ENCODE measurements around the gene ABCD1. TPM values are rescaled to one million over a fixed set of nuclear protein-coding genes. Genes with fewer than 3 reads are reported as not detected.

ABCD1 gene
- total RNA-seq, 2 experiments from 2014 or later, result 8.6 to 9.2 TPM

- H3K36me3 Mint-ChIP-seq (ENCODE audit: low read depth), result no peaks in the 10 kb centered on the region
- intact Hi-C loops (cut with DNase I, micrococcal nuclease), result loop anchor here in 1 of 2 experiments (5.0 to 10.0 kb wide), 2 partner anchors 66 to 264 kb away; no protein-coding TSS in a partner anchor
- Histone ChIP-seq H3K4me1 (ENCODE audit: insufficient read depth, low read length) (peaks cover 6% of the 10 kb centered on the region), H3K27me3 (ENCODE audit: control insufficient read depth in 1 of 2, insufficient read depth in 2 of 2, low read length in 2 of 2) (peaks cover 0 to 3% of the 10 kb centered on the region in 2 experiments), H3K4me3 (ENCODE audit: low read length) (no peak overlapping the region), H3K9me3 (ENCODE audit: control insufficient read depth in 1 of 2, insufficient read depth in 1 of 2, low read length in 2 of 2) (no peaks in the 10 kb centered on the region), H3K27ac (ENCODE audit: low read depth in 1 of 2, low read length in 2 of 2) (no peak overlapping the region), H3K36me3 (ENCODE audit: insufficient read depth, low read length) (no peaks in the 10 kb centered on the region)
- ATAC-seq (ENCODE audit: poor library complexity) (no peak), DNase-seq (no peak)
- no peaks in the 10 kb centered on the region for H3K9me3 Mint-ChIP-seq
- ChIA-PET CTCF (no interaction called here), POLR2A (no interaction called here)
- peaks cover 7% of the 10 kb centered on the region for H3K27me3 Mint-ChIP-seq
- H3K4me1 Mint-ChIP-seq (ENCODE audit: low read depth), result no peaks in the 10 kb centered on the region
- no peak overlapping the region for H3K27ac Mint-ChIP-seq
- H3K4me3 Mint-ChIP-seq, result no peak overlapping the region
- TF ChIP-seq, protein P1, sequence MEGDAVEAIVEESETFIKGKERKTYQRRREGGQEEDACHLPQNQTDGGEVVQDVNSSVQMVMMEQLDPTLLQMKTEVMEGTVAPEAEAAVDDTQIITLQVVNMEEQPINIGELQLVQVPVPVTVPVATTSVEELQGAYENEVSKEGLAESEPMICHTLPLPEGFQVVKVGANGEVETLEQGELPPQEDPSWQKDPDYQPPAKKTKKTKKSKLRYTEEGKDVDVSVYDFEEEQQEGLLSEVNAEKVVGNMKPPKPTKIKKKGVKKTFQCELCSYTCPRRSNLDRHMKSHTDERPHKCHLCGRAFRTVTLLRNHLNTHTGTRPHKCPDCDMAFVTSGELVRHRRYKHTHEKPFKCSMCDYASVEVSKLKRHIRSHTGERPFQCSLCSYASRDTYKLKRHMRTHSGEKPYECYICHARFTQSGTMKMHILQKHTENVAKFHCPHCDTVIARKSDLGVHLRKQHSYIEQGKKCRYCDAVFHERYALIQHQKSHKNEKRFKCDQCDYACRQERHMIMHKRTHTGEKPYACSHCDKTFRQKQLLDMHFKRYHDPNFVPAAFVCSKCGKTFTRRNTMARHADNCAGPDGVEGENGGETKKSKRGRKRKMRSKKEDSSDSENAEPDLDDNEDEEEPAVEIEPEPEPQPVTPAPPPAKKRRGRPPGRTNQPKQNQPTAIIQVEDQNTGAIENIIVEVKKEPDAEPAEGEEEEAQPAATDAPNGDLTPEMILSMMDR (IDR thresholded peaks at IDR 0.05), result no peak
These were observed 36.1 kb upstream of the ABCD1 start for GRCh38 chrX:153688506-153688905.

DNA sequence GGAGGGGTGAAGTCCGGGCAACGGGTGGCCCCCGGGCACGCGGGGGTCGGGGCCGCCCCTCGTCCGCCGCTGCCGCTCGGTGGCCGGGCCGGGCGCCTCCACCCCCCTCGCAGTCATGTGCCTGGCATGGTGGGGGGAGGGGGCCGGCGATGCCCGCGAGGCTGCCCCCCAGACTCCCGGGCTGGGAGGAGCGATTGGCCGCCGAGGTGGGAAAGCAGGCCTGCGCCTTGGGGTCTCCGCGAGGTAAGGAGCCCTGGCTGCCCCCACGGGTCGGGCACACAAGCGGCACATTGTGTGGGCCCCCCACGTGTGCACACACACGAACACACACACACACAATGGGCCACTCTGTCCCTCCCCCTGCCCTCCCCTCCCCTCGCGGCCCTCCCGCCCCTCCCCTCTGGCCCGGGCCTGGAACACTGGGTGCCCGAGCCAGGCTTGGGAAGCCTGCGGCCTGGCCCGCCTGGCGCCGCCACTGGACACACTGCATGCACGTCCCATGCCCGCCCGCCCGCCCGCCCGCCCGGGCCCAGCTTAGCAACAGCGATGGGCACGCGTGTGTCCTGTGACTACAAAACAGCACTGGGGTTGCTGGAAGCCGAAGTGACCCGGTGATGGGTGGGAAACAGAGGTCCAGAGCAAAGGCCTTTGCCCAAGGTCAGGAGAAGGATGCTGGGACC is 35.6 kb upstream of the ABCD1 start:
- Mint-ChIP-seq H3K27me3 (peaks cover 7% of the 10 kb centered on the region), H3K27ac (no peak overlapping the region), H3K4me1 (ENCODE audit: low read depth) (no peaks in the 10 kb centered on the region), H3K9me3 (no peaks in the 10 kb centered on the region), H3K4me3 (no peak overlapping the region), H3K36me3 (ENCODE audit: low read depth) (no peaks in the 10 kb centered on the region)
- Histone ChIP-seq H3K27me3 (ENCODE audit: control insufficient read depth in 1 of 2, insufficient read depth in 2 of 2, low read length in 2 of 2) (peaks cover 0 to 3% of the 10 kb centered on the region in 2 experiments), H3K27ac (ENCODE audit: low read depth in 1 of 2, low read length in 2 of 2) (no peak overlapping the region), H3K4me3 (ENCODE audit: low read length) (no peak overlapping the region), H3K9me3 (ENCODE audit: control insufficient read depth in 1 of 2, insufficient read depth in 1 of 2, low read length in 2 of 2) (no peaks in the 10 kb centered on the region), H3K4me1 (ENCODE audit: insufficient read depth, low read length) (peaks cover 6% of the 10 kb centered on the region), H3K36me3 (ENCODE audit: insufficient read depth, low read length) (no peaks in the 10 kb centered on the region)
- ATAC-seq (ENCODE audit: poor library complexity), result no peak
- ChIA-PET CTCF (no interaction called here), POLR2A (no interaction called here)
- TF ChIP-seq, protein P1 (IDR thresholded peaks at IDR 0.05), result no peak
- no peak for DNase-seq
- intact Hi-C loops (cut with DNase I, micrococcal nuclease), result loop anchor here in 1 of 2 experiments (5.0 to 10.0 kb wide), 2 partner anchors 66 to 263 kb away; no protein-coding TSS in a partner anchor

DNA sequence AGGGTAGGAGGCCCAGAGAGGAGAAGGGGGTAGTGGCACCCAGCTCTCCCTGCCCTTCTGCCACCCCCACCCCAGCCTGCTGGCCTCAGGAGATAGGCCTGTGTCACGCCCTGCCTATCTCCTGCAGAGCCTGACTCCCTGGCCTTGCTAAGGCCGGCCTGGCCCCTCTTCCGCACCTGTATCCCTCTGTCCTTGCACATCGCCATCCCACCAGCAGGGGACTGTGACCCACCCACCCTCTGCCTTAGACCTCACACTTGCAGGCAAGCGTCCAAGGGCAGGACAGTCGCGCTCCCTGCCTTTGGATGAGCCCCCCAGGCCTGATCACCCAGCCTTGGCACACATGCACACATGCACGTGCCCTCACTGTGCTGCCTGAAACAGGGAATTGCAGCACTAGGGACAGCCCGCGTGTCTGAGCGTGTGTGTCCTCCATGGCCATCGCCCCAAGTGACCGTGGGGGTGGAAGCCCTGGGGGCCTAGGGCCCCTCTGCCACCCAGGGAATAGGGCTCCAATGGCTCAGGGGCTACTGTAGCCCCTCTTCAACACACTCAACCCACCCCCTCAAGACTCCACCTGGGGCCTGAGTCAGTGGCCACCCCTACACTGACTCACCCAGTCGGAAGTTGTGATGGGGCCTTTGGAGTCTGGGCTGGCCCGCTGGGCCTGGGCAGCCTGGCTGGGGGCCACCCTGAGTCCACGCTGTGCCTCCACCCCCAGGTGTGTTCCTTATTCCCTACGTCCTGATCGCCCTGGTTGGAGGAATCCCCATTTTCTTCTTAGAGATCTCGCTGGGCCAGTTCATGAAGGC is 34.8 kb upstream of the ABCD1 start:
- Histone ChIP-seq H3K27ac (ENCODE audit: low read depth in 1 of 2, low read length in 2 of 2) (no peak overlapping the region), H3K4me1 (ENCODE audit: insufficient read depth, low read length) (peaks cover 6% of the 10 kb centered on the region), H3K4me3 (ENCODE audit: low read length) (no peak overlapping the region), H3K36me3 (ENCODE audit: insufficient read depth, low read length) (no peaks in the 10 kb centered on the region), H3K9me3 (ENCODE audit: control insufficient read depth in 1 of 2, insufficient read depth in 1 of 2, low read length in 2 of 2) (no peaks in the 10 kb centered on the region), H3K27me3 (ENCODE audit: control insufficient read depth in 1 of 2, insufficient read depth in 2 of 2, low read length in 2 of 2) (peaks cover 0 to 3% of the 10 kb centered on the region in 2 experiments)
- no peaks in the 10 kb centered on the region for H3K9me3 Mint-ChIP-seq
- no peak overlapping the region for H3K27ac Mint-ChIP-seq
- intact Hi-C loops (cut with DNase I, micrococcal nuclease), result loop anchor here in 1 of 2 experiments (5.0 to 10.0 kb wide), 2 partner anchors 65 to 262 kb away; no protein-coding TSS in a partner anchor
- no peaks in the 10 kb centered on the region for H3K36me3 Mint-ChIP-seq (ENCODE audit: low read depth)
- ATAC-seq (ENCODE audit: poor library complexity), result no peak
- POLR2A ChIA-PET, result no interaction called here
- H3K4me1 Mint-ChIP-seq (ENCODE audit: low read depth), result no peaks in the 10 kb centered on the region
- TF ChIP-seq, protein P1 (IDR thresholded peaks at IDR 0.05), result no peak
- peaks cover 7% of the 10 kb centered on the region for H3K27me3 Mint-ChIP-seq
- no peak for DNase-seq
- CTCF ChIA-PET, result no interaction called here
- peak overlapping the region; percentile 45 for H3K4me3 Mint-ChIP-seq

Data from CD4-positive, alpha-beta T cell (primary cell).